Measurements from ENCODE around the gene MAP3K14.
A peak's percentile ranks its signal among the peaks of the same experiment; 100 is the strongest.

Gene MAP3K14

DNA sequence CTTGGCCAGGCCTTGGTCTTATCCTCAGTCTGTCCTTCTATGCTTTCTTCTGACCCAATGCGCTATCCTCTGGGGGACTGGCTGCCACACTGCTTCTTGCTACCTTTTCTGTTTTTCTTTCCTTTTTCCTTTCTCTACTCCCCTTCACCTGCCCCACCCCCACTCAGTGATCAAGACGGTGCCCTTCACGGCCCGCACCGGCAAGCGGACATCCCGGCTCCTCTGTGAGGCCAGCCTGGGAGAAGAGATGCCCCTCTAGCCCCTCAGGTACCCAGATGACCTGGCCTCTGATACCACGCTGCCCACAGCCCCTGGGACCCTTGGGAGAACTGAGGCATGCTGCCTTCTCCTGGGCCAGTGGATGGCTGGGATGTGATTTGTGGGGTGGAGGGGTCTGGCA is 70.5 kb downstream of the MAP3K14 start:
- Histone ChIP-seq H3K79me2 (ENCODE audit: insufficient read depth, low read depth) (no peaks in the 10 kb centered on the region), H3K36me3 (ENCODE audit: insufficient read depth) (peaks cover 3% of the 10 kb centered on the region; the same call in 1 of the 2 replicates), H3K9ac (no peak overlapping the region), H3K27ac (peak overlapping the region; percentile 2; the same call in 1 of the 2 replicates), H3K4me1 (ENCODE audit: low read depth, poor library complexity, severe bottlenecking) (peaks cover 19% of the 10 kb centered on the region), H4K20me1 (ENCODE audit: insufficient read depth) (no peaks in the 10 kb centered on the region), H2AFZ (ENCODE audit: low read depth) (no peak overlapping the region), H3K27me3 (ENCODE audit: insufficient read depth, low read depth) (no peaks in the 10 kb centered on the region), H3K4me2 (peak overlapping the region; percentile 69; the same call in 1 of the 2 replicates), H3K4me3 (IDR thresholded peaks at IDR 0.05; ENCODE audit: insufficient read depth, low read depth, low read length) (no peak overlapping the region)
- no peak for TF ChIP-seq CTCF (conservative IDR thresholded peaks at IDR 0.05; ENCODE audit: low read depth, low read length)

DNA sequence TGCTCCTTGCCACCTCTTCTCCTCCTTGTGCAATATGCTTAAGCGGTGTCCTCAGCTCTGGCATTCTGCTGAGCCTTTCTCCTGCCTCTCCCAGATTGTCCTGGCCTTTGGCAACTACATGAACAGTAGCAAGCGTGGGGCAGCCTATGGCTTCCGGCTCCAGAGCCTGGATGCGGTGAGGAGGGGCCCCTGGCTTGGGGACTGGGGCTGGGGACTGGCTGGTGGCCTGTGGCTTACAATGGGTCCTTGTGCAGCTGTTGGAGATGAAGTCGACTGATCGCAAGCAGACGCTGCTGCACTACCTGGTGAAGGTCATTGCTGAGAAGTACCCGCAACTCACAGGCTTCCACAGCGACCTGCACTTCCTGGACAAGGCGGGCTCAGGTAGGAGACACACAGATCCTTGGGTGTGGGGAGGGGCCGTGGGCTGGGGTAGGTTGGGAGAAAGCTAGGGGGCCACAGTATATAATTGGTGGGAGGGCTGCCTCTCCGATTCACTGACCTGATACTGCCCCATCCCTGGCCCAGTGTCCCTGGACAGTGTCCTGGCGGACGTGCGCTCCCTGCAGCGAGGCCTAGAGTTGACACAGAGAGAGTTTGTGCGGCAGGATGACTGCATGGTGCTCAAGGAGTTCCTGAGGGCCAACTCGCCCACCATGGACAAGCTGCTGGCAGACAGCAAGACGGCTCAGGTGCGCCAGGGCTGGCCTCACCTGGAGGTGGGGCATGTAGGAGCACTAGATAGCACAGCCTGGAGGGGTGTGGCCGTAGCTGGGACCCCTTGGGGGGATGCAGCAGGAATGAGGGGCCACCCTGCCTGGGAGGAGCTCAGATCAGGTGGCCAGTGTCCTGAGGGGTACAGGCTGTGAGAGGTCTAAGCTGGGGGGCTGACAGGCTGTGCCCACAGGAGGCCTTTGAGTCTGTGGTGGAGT is 71.8 kb downstream of the MAP3K14 start:
- H3K4me3 ChIP-seq (IDR thresholded peaks at IDR 0.05; ENCODE audit: insufficient read depth, low read depth, low read length) = no peak overlapping the region
- no peak overlapping the region; the same call in 1 of the 2 replicates for H3K27ac ChIP-seq
- H3K9ac ChIP-seq = no peak overlapping the region
- H3K4me2 ChIP-seq = no peak overlapping the region
- no peak for TF ChIP-seq CTCF (conservative IDR thresholded peaks at IDR 0.05; ENCODE audit: low read depth, low read length)
- peaks cover 19% of the 10 kb centered on the region for H3K4me1 ChIP-seq (ENCODE audit: low read depth, poor library complexity, severe bottlenecking)
- peaks cover 6% of the 10 kb centered on the region; the same call in 1 of the 2 replicates for H3K36me3 ChIP-seq (ENCODE audit: insufficient read depth)
- no peaks in the 10 kb centered on the region for H4K20me1 ChIP-seq (ENCODE audit: insufficient read depth)
- no peak overlapping the region for H2AFZ ChIP-seq (ENCODE audit: low read depth)
- no peaks in the 10 kb centered on the region for H3K27me3 ChIP-seq (ENCODE audit: insufficient read depth, low read depth)
- no peaks in the 10 kb centered on the region for H3K79me2 ChIP-seq (ENCODE audit: insufficient read depth, low read depth)

GRCh38 chr17:45243750-45244149 is 73.1 kb downstream of the MAP3K14 start:
- no peak for TF ChIP-seq CTCF (conservative IDR thresholded peaks at IDR 0.05; ENCODE audit: low read depth, low read length)
- Histone ChIP-seq H3K79me2 (ENCODE audit: insufficient read depth, low read depth) (no peaks in the 10 kb centered on the region), H3K4me1 (ENCODE audit: low read depth, poor library complexity, severe bottlenecking) (peaks cover 12% of the 10 kb centered on the region), H2AFZ (ENCODE audit: low read depth) (no peak overlapping the region), H3K9ac (no peak overlapping the region), H3K4me2 (no peak overlapping the region), H3K4me3 (IDR thresholded peaks at IDR 0.05; ENCODE audit: insufficient read depth, low read depth, low read length) (no peak overlapping the region), H4K20me1 (ENCODE audit: insufficient read depth) (no peaks in the 10 kb centered on the region), H3K27me3 (ENCODE audit: insufficient read depth, low read depth) (no peaks in the 10 kb centered on the region), H3K36me3 (ENCODE audit: insufficient read depth) (peaks cover 6% of the 10 kb centered on the region; the same call in 1 of the 2 replicates), H3K27ac (no peak overlapping the region)

- H4K20me1 ChIP-seq (ENCODE audit: insufficient read depth) = no peaks in the 10 kb centered on the region
- H3K36me3 ChIP-seq (ENCODE audit: insufficient read depth) = peaks cover 6% of the 10 kb centered on the region; the same call in 1 of the 2 replicates
- no peak overlapping the region for H3K9ac ChIP-seq
- peaks cover 20% of the 10 kb centered on the region for H3K4me1 ChIP-seq (ENCODE audit: low read depth, poor library complexity, severe bottlenecking)
- H3K79me2 ChIP-seq (ENCODE audit: insufficient read depth, low read depth) = peaks cover 8% of the 10 kb centered on the region; the same call in 1 of the 2 replicates
- no peak overlapping the region for H3K27ac ChIP-seq
- H2AFZ ChIP-seq (ENCODE audit: low read depth) = no peak overlapping the region
- H3K4me3 ChIP-seq (IDR thresholded peaks at IDR 0.05; ENCODE audit: insufficient read depth, low read depth, low read length) = no peak overlapping the region
- TF ChIP-seq CTCF (conservative IDR thresholded peaks at IDR 0.05; ENCODE audit: low read depth, low read length) = no peak
- H3K4me2 ChIP-seq = no peak overlapping the region
- H3K27me3 ChIP-seq (ENCODE audit: insufficient read depth, low read depth) = no peaks in the 10 kb centered on the region
These were observed 74.8 kb downstream of the MAP3K14 start for GRCh38 chr17:45242029-45242414.
